Vagina (tissue), 2 donors: ENCODE data around the gene CD8A.

Experiments
- POLR2AphosphoS5 ChIP-seq, 2 donors: sonication (generic); formaldehyde crosslinking; IDR thresholded peaks; one replicate each; pipeline ENCODE4 v1.9.0; 2017; ENCODE audit warnings: antibody characterized with exemption in 2 of 2, mild to moderate bottlenecking in 2 of 2, low read depth in 1 of 2; ENCODE audit not compliant: insufficient read depth in 1 of 2
- TF ChIP-seq, protein P1 (sequence below), 3 experiments: fragments of 450-650 bp in 2 of 3; fragments of 200-600 bp in 1 of 3; sonication (generic) in 1 of 3; IDR thresholded peaks; one replicate each; pipeline ENCODE4 v1.5.1; 2017 to 2019; ENCODE audit warnings: antibody characterized with exemption in 3 of 3, mild to moderate bottlenecking in 2 of 3, moderate library complexity in 2 of 3

- no peak for TF ChIP-seq POLR2AphosphoS5 (IDR thresholded peaks at IDR 0.05; ENCODE audit: insufficient read depth in 1 of 2, low read depth in 1 of 2)
- TF ChIP-seq, protein P1, sequence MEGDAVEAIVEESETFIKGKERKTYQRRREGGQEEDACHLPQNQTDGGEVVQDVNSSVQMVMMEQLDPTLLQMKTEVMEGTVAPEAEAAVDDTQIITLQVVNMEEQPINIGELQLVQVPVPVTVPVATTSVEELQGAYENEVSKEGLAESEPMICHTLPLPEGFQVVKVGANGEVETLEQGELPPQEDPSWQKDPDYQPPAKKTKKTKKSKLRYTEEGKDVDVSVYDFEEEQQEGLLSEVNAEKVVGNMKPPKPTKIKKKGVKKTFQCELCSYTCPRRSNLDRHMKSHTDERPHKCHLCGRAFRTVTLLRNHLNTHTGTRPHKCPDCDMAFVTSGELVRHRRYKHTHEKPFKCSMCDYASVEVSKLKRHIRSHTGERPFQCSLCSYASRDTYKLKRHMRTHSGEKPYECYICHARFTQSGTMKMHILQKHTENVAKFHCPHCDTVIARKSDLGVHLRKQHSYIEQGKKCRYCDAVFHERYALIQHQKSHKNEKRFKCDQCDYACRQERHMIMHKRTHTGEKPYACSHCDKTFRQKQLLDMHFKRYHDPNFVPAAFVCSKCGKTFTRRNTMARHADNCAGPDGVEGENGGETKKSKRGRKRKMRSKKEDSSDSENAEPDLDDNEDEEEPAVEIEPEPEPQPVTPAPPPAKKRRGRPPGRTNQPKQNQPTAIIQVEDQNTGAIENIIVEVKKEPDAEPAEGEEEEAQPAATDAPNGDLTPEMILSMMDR (IDR thresholded peaks at IDR 0.05) = no peak
These were observed 41.8 kb upstream of the CD8A start for GRCh38 chr2:86832334-86833096.
